HG03354 (cell line): ENCODE data around the gene B4GALT5.
A peak's percentile ranks its signal among the peaks of the same experiment; 100 is the strongest.
"Not testable (repeated sequence)": the region's sequence is repeated elsewhere in the genome, so short reads cannot be mapped to it uniquely, and the experiment has no call there.

Experiments used
- ATAC-seq: cut with Tn5 transposase; IDR thresholded peaks from one replicate; pipeline ENCODE4 v1.9.1; 2021; ENCODE audit warnings: mild to moderate bottlenecking; ENCODE audit not compliant: unreplicated experiment, poor library complexity, severe bottlenecking

Gene B4GALT5

GRCh38 chr20:49739042-49739441, 25.4 kb upstream of the B4GALT5 start:
- no peak for ATAC-seq

GRCh38 chr20:49737260-49737659, 23.6 kb upstream of the B4GALT5 start:
- no peak for ATAC-seq

- no peak for ATAC-seq
These were observed 16.1 kb upstream of the B4GALT5 start for GRCh38 chr20:49729780-49730179.

GRCh38 chr20:49727894-49728885, 14.5 kb upstream of the B4GALT5 start:
- no peak for ATAC-seq

GRCh38 chr20:49727478-49727877, 13.8 kb upstream of the B4GALT5 start:
- no peak for ATAC-seq

GRCh38 chr20:49725694-49726093, 12.0 kb upstream of the B4GALT5 start:
- ATAC-seq = no peak

GRCh38 chr20:49725224-49725606, 11.5 kb upstream of the B4GALT5 start:
- not testable (repeated sequence) for ATAC-seq

- ATAC-seq = no peak
These were observed 10.9 kb upstream of the B4GALT5 start for GRCh38 chr20:49724408-49725223.

- ATAC-seq = not testable (repeated sequence)
These were observed 10.1 kb upstream of the B4GALT5 start for GRCh38 chr20:49723758-49724157.

- ATAC-seq = not testable (repeated sequence)
These were observed 7.6 kb upstream of the B4GALT5 start for GRCh38 chr20:49721326-49721725.

GRCh38 chr20:49715466-49715865, 1.8 kb upstream of the B4GALT5 start:
- no peak for ATAC-seq

- ATAC-seq = peak; percentile 55
These were observed 504 bp downstream of the B4GALT5 start for GRCh38 chr20:49712996-49713752.

GRCh38 chr20:49712646-49712995, 1.1 kb downstream of the B4GALT5 start:
- ATAC-seq = no peak

GRCh38 chr20:49712118-49712517, 1.6 kb downstream of the B4GALT5 start:
- no peak for ATAC-seq

- no peak for ATAC-seq
These were observed 2.1 kb downstream of the B4GALT5 start for GRCh38 chr20:49711667-49711987.

GRCh38 chr20:49710971-49711666, 2.6 kb downstream of the B4GALT5 start:
- ATAC-seq = no peak

GRCh38 chr20:49707118-49707517, 6.6 kb downstream of the B4GALT5 start:
- no peak for ATAC-seq

GRCh38 chr20:49706630-49707091, 7.0 kb downstream of the B4GALT5 start:
- ATAC-seq = no peak

GRCh38 chr20:49705893-49706292, 7.8 kb downstream of the B4GALT5 start:
- not testable (repeated sequence) for ATAC-seq
